ENCODE measurements around the gene GDF15. TPM values are rescaled to one million over a fixed set of nuclear protein-coding genes. Genes with fewer than 3 reads are reported as not detected.

The GDF15 gene
- total RNA-seq, 4 donors from 2014 or later: 1.4 to 2.7 TPM; not detected in 2

DNA sequence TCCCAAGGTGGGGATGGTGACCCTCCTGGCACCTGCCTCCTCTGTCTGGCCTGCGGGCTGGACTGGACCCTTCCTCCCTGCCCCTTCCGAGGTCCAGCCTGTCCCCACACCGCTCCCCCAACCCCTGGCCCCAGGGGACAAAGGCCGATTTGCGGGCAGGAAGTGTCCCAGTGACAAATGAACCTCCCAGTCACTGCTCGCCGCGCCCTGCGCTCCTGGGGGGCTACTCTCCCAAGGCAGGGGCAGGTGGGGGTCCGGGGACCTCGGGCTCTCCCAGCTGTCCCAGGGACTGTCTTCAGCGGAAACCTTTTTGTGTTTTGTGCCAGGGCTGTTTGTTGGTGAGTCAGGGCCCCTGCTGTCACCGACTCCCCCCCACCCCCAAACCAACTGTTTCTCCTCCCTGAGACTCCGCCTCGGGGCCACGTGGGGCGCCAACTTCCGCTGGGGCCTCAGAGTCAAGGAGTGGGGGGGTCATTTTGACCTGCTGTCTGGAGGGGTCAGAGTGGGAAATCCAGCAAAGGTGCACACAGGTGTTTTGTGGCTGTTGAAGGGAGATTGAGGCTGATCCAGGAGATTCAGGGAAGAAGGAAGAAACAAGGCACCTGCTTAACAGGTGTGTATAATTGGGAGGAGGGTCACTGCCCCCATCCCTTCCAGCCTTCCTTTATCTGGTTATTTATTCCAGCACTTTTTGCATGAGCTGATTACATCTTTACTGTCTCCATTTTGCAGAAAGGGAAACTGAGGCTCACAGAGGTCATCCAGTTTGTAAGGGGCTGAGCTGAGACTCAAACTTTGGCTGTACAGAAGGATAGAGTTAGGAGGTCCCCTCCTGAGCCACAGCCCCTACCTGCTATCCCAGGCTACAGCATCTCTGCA, 44.7 kb upstream of the GDF15 start:
- intact Hi-C loops (cut with DNase I; ENCODE audit: low total_unique reads): no loop called here
- in situ Hi-C loops (cut with MboI; ENCODE audit: low sequenced_read_pairs in 4 of 4): loop anchor here in 1 of 4 donors (10.0 kb wide), 1 partner anchor 64 kb away; no protein-coding TSS in a partner anchor
- Histone ChIP-seq H3K4me1 (peaks cover 0 to 5% of the 10 kb centered on the region in 2 donors), H3K27me3 (no peaks in the 10 kb centered on the region), H3K4me3 (peak overlapping the region; percentile 71 to 91 (median 84)), H3K27ac (peak overlapping the region; percentile 87 to 92 (median 88)), H3K9me3 (no peaks in the 10 kb centered on the region), H3K36me3 (peaks cover 0 to 6% of the 10 kb centered on the region in 2 donors)
- peak; percentile 21 to 40 for TF ChIP-seq POLR2A (IDR thresholded peaks at IDR 0.05)
- TF ChIP-seq, protein P1, sequence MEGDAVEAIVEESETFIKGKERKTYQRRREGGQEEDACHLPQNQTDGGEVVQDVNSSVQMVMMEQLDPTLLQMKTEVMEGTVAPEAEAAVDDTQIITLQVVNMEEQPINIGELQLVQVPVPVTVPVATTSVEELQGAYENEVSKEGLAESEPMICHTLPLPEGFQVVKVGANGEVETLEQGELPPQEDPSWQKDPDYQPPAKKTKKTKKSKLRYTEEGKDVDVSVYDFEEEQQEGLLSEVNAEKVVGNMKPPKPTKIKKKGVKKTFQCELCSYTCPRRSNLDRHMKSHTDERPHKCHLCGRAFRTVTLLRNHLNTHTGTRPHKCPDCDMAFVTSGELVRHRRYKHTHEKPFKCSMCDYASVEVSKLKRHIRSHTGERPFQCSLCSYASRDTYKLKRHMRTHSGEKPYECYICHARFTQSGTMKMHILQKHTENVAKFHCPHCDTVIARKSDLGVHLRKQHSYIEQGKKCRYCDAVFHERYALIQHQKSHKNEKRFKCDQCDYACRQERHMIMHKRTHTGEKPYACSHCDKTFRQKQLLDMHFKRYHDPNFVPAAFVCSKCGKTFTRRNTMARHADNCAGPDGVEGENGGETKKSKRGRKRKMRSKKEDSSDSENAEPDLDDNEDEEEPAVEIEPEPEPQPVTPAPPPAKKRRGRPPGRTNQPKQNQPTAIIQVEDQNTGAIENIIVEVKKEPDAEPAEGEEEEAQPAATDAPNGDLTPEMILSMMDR (IDR thresholded peaks at IDR 0.05 in 4 of 5, conservative IDR thresholded peaks at IDR 0.05 in 1 of 5): no peak
- DNase-seq (peak in 1 of 2 donors; percentile 62), ATAC-seq (peak; percentile 20 to 28)

GRCh38 chr19:18342090-18342632, 43.8 kb upstream of the GDF15 start:
- Histone ChIP-seq H3K27me3 (no peaks in the 10 kb centered on the region), H3K9me3 (no peaks in the 10 kb centered on the region), H3K27ac (peak overlapping the region; percentile 87 to 92 (median 88)), H3K4me3 (no peak overlapping the region), H3K4me1 (peaks cover 0 to 5% of the 10 kb centered on the region in 2 donors), H3K36me3 (peaks cover 0 to 7% of the 10 kb centered on the region in 2 donors)
- intact Hi-C loops (cut with DNase I; ENCODE audit: low total_unique reads) (no loop called here), in situ Hi-C loops (cut with MboI; ENCODE audit: low sequenced_read_pairs in 4 of 4) (loop anchor here in 1 of 4 donors (10.0 kb wide), 1 partner anchor 63 kb away; no protein-coding TSS in a partner anchor)
- DNase-seq (no peak), ATAC-seq (no peak)
- TF ChIP-seq POLR2A (IDR thresholded peaks at IDR 0.05): no peak
- TF ChIP-seq, protein P1 (IDR thresholded peaks at IDR 0.05 in 4 of 5, conservative IDR thresholded peaks at IDR 0.05 in 1 of 5): no peak

DNA sequence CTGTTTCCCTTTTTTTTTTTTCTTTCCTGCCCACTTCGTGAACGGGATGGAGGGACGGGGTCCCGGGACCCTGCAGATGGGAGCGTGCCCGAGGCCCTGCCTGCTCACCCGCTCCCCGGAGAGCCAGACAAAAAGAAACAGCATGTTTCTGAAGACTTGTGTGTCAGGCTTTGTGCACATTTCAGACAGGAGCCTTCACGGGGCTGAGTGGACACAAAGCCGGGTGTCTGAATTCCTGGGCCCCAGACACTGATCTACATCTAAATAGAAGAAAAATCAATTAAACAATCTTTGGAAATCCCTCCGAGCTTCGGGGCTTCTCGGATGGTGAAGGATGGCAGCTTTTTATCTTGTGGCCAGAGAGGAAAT, 41.4 kb upstream of the GDF15 start:
- peak overlapping the region in 1 of 4 donors; percentile 13 for H3K27ac ChIP-seq
- intact Hi-C loops (cut with DNase I; ENCODE audit: low total_unique reads): no loop called here
- H3K36me3 ChIP-seq: peaks cover 0 to 7% of the 10 kb centered on the region in 2 donors

DNA sequence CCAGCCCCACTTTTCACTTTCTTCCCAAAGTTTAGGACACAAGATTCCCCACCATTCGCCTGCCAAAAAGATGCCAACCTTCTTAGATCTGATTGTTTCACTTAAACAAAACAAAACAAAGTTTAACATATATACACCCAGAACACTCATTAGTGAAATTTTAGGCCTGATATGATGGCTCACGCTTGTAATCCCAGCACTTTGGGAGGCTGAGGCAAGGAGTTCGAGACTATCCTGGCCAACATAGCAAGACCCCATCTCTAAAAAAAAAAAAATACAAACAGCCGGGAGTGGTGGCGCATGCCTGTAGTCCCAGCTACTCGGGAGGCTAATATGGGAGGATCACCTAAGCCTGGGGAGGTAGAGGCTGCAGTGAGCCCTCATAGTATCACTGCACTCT, 40.7 kb upstream of the GDF15 start:
- H3K4me1 ChIP-seq: peaks cover 0 to 5% of the 10 kb centered on the region in 2 donors
- no peak overlapping the region for H3K27ac ChIP-seq
- H3K27me3 ChIP-seq: no peaks in the 10 kb centered on the region
- TF ChIP-seq, protein P1 (IDR thresholded peaks at IDR 0.05 in 4 of 5, conservative IDR thresholded peaks at IDR 0.05 in 1 of 5): no peak
- no peak for TF ChIP-seq POLR2A (IDR thresholded peaks at IDR 0.05)
- H3K4me3 ChIP-seq: no peak overlapping the region
- no peaks in the 10 kb centered on the region for H3K9me3 ChIP-seq
- no peak for DNase-seq
- in situ Hi-C loops (cut with MboI; ENCODE audit: low sequenced_read_pairs in 4 of 4): loop anchor here in 1 of 4 donors (10.0 kb wide), 1 partner anchor 60 kb away; no protein-coding TSS in a partner anchor
- peaks cover 0 to 7% of the 10 kb centered on the region in 2 donors for H3K36me3 ChIP-seq
- ATAC-seq: no peak
- intact Hi-C loops (cut with DNase I; ENCODE audit: low total_unique reads): no loop called here

More for the DNA sequence above, 41.4 kb upstream of the GDF15 start:
- Histone ChIP-seq H3K27me3 (no peaks in the 10 kb centered on the region), H3K4me1 (peaks cover 0 to 5% of the 10 kb centered on the region in 2 donors), H3K4me3 (no peak overlapping the region), H3K9me3 (no peaks in the 10 kb centered on the region)
- no peak for TF ChIP-seq POLR2A (IDR thresholded peaks at IDR 0.05)
- TF ChIP-seq, protein P1 (IDR thresholded peaks at IDR 0.05 in 4 of 5, conservative IDR thresholded peaks at IDR 0.05 in 1 of 5): no peak
- DNase-seq (no peak), ATAC-seq (no peak)
- in situ Hi-C loops (cut with MboI; ENCODE audit: low sequenced_read_pairs in 4 of 4): loop anchor here in 1 of 4 donors (10.0 kb wide), 1 partner anchor 60 kb away; no protein-coding TSS in a partner anchor
